ENCODE results near the gene PTPRN2. TPM values are rescaled to one million over a fixed set of nuclear protein-coding genes. Genes with fewer than 3 reads are reported as not detected.

PTPRN2 gene
- total and polyA plus RNA-seq, 2 donors (not counting 1 experiment from before 2014, with no cell fraction given) = 0.54 to 1.2 TPM

- Histone ChIP-seq H3K4me2 (ENCODE audit: extremely low read depth, insufficient read depth, low read length) (no peak overlapping the region), H3K9me3 (ENCODE audit: control insufficient read depth, insufficient read depth, low read depth, low read length) (no peaks in the 10 kb centered on the region), H3K4me3 (replicated peaks in 1 of 4; ENCODE audit: control extremely low read depth in 1 of 4, insufficient read depth in 1 of 4, low read depth in 3 of 4, low read length in 4 of 4) (no peak overlapping the region), H3K27me3 (ENCODE audit: control insufficient read depth, insufficient read depth, low read length) (no peaks in the 10 kb centered on the region), H3K36me3 (ENCODE audit: control insufficient read depth, insufficient read depth, low read length) (no peaks in the 10 kb centered on the region), H3K9ac (ENCODE audit: insufficient read depth, low read length) (no peak overlapping the region), H3K79me2 (ENCODE audit: control insufficient read depth, insufficient read depth, low read length) (no peaks in the 10 kb centered on the region), H3K27ac (ENCODE audit: insufficient read depth, low read length) (no peak overlapping the region), H4K20me1 (ENCODE audit: control insufficient read depth, extremely low read depth, insufficient read depth, low read length) (no peaks in the 10 kb centered on the region), H2AFZ (ENCODE audit: low read length) (no peak overlapping the region), H3K4me1 (ENCODE audit: control insufficient read depth, extremely low read depth, insufficient read depth, low read length) (no peaks in the 10 kb centered on the region)
- DNase-seq (ENCODE audit: low read depth in 2 of 2) = no peak
- TF ChIP-seq CTCF (conservative IDR thresholded peaks at IDR 0.05 in 1 of 2, IDR thresholded peaks at IDR 0.05 in 1 of 2; ENCODE audit: low read depth in 1 of 2, low read length in 2 of 2) = no peak
- TF ChIP-seq EZH2 (IDR thresholded peaks at IDR 0.05; ENCODE audit: low read length, missing control alignments) = no peak
Measured at GRCh38 chr7:157832006-157832405, 755.6 kb downstream of the PTPRN2 start.

- H4K20me1 ChIP-seq (ENCODE audit: control insufficient read depth, extremely low read depth, insufficient read depth, low read length) = no peaks in the 10 kb centered on the region
- H3K9ac ChIP-seq (ENCODE audit: insufficient read depth, low read length) = no peak overlapping the region
- TF ChIP-seq CTCF (conservative IDR thresholded peaks at IDR 0.05 in 1 of 2, IDR thresholded peaks at IDR 0.05 in 1 of 2; ENCODE audit: low read depth in 1 of 2, low read length in 2 of 2) (no peak), EZH2 (IDR thresholded peaks at IDR 0.05; ENCODE audit: low read length, missing control alignments) (no peak)
- no peak for DNase-seq (ENCODE audit: low read depth in 2 of 2)
- no peaks in the 10 kb centered on the region for H3K9me3 ChIP-seq (ENCODE audit: control insufficient read depth, insufficient read depth, low read depth, low read length)
- no peaks in the 10 kb centered on the region for H3K4me1 ChIP-seq (ENCODE audit: control insufficient read depth, extremely low read depth, insufficient read depth, low read length)
- no peak overlapping the region for H2AFZ ChIP-seq (ENCODE audit: low read length)
- no peaks in the 10 kb centered on the region for H3K79me2 ChIP-seq (ENCODE audit: control insufficient read depth, insufficient read depth, low read length)
- H3K27me3 ChIP-seq (ENCODE audit: control insufficient read depth, insufficient read depth, low read length) = no peaks in the 10 kb centered on the region
- H3K27ac ChIP-seq (ENCODE audit: insufficient read depth, low read length) = no peak overlapping the region
- H3K4me3 ChIP-seq (replicated peaks in 1 of 4; ENCODE audit: control extremely low read depth in 1 of 4, insufficient read depth in 1 of 4, low read depth in 3 of 4, low read length in 4 of 4) = no peak overlapping the region
- no peaks in the 10 kb centered on the region for H3K36me3 ChIP-seq (ENCODE audit: control insufficient read depth, insufficient read depth, low read length)
- H3K4me2 ChIP-seq (ENCODE audit: extremely low read depth, insufficient read depth, low read length) = no peak overlapping the region
Measured at GRCh38 chr7:157831143-157831905, 756.3 kb downstream of the PTPRN2 start.

- H3K9ac ChIP-seq (ENCODE audit: insufficient read depth, low read length) = no peak overlapping the region
- no peak overlapping the region for H3K4me3 ChIP-seq (replicated peaks in 1 of 4; ENCODE audit: control extremely low read depth in 1 of 4, insufficient read depth in 1 of 4, low read depth in 3 of 4, low read length in 4 of 4)
- H2AFZ ChIP-seq (ENCODE audit: low read length) = no peak overlapping the region
- H3K4me1 ChIP-seq (ENCODE audit: control insufficient read depth, extremely low read depth, insufficient read depth, low read length) = no peaks in the 10 kb centered on the region
- no peak for TF ChIP-seq CTCF (conservative IDR thresholded peaks at IDR 0.05 in 1 of 2, IDR thresholded peaks at IDR 0.05 in 1 of 2; ENCODE audit: low read depth in 1 of 2, low read length in 2 of 2)
- no peak for TF ChIP-seq EZH2 (IDR thresholded peaks at IDR 0.05; ENCODE audit: low read length, missing control alignments)
- H3K27ac ChIP-seq (ENCODE audit: insufficient read depth, low read length) = no peak overlapping the region
- no peaks in the 10 kb centered on the region for H4K20me1 ChIP-seq (ENCODE audit: control insufficient read depth, extremely low read depth, insufficient read depth, low read length)
- H3K4me2 ChIP-seq (ENCODE audit: extremely low read depth, insufficient read depth, low read length) = no peak overlapping the region
- DNase-seq (ENCODE audit: low read depth in 2 of 2) = no peak
- no peaks in the 10 kb centered on the region for H3K36me3 ChIP-seq (ENCODE audit: control insufficient read depth, insufficient read depth, low read length)
- no peaks in the 10 kb centered on the region for H3K27me3 ChIP-seq (ENCODE audit: control insufficient read depth, insufficient read depth, low read length)
- no peaks in the 10 kb centered on the region for H3K9me3 ChIP-seq (ENCODE audit: control insufficient read depth, insufficient read depth, low read depth, low read length)
- no peaks in the 10 kb centered on the region for H3K79me2 ChIP-seq (ENCODE audit: control insufficient read depth, insufficient read depth, low read length)
Measured at GRCh38 chr7:157830331-157830730, 757.3 kb downstream of the PTPRN2 start.

Measured in fibroblast of lung (primary cell).